H1 (cell line): ENCODE data around the gene CBARP. TPM values are rescaled to one million over a fixed set of nuclear protein-coding genes. Genes with fewer than 3 reads are reported as not detected.

Experiments used
- CTCF ChIA-PET: fragments of 300-600 bp; sonication (Branson Sonifier 250); formaldehyde crosslinking; loops from one replicate; lab custom pipeline; 2021; ENCODE audit not compliant: partially characterized antibody; lab: Charles Lee
- POLR2A ChIA-PET: fragments of 300-600 bp; sonication (Branson Sonifier 250); formaldehyde crosslinking; loops from one replicate; lab custom pipeline; 2021; ENCODE audit warnings: inconsistent platforms; ENCODE audit not compliant: partially characterized antibody; lab: Charles Lee
- DNase-seq, 2 experiments: peaks; one replicate each; pipeline versions ENCODE4 v3.0.0 to v3.0.0-alpha.2; 2010 to 2022; ENCODE audit warnings: low spot score in 2 of 2, low read depth in 1 of 2, mixed read lengths in 1 of 2
- FAIRE-seq: peaks from 2 replicates; lab custom pipeline; 2011; peaks lifted over from hg19 to GRCh38; lab: Jason Lieb, UNC
- H2AFZ ChIP-seq: 2 replicates; pipeline ENCODE4 v1.8.1; 2012; ENCODE audit warnings: low read length, inconsistent platforms
- H2AK5ac ChIP-seq: 2 replicates; pipeline ENCODE4 v1.6.1; 2013; ENCODE audit warnings: low read depth, low read length
- H2BK120ac ChIP-seq: replicated peaks from 2 replicates; pipeline ENCODE3; 2013; ENCODE audit warnings: low read depth, low read length, inconsistent platforms
- H2BK12ac ChIP-seq: 2 replicates; pipeline ENCODE4 v1.6.1; 2013; ENCODE audit warnings: low read depth, low read length
- H2BK15ac ChIP-seq: 2 replicates; pipeline ENCODE4 v1.6.1; 2013; ENCODE audit warnings: low read length
- H2BK20ac ChIP-seq: 2 replicates; pipeline ENCODE4 v1.6.1; 2013; ENCODE audit warnings: low read length
- H2BK5ac ChIP-seq: 2 replicates; pipeline ENCODE4 v1.6.1; 2013; ENCODE audit warnings: low read depth, low read length
- H3K14ac ChIP-seq: 2 replicates; pipeline ENCODE4 v1.6.1; 2013; ENCODE audit warnings: inconsistent platforms; ENCODE audit not compliant: insufficient read length
- H3K18ac ChIP-seq: 2 replicates; pipeline ENCODE4 v1.6.1; 2013; ENCODE audit warnings: low read length; ENCODE audit errors: extremely low read depth
- H3K23ac ChIP-seq: 2 replicates; pipeline ENCODE4 v1.6.1; 2013; ENCODE audit warnings: inconsistent platforms; ENCODE audit not compliant: insufficient read length
- H3K23me2 ChIP-seq: 2 replicates; pipeline ENCODE4 v1.6.1; 2013; ENCODE audit warnings: low read depth, low read length
- H3K27ac ChIP-seq: 2 replicates; pipeline ENCODE4 v1.6.1; 2011; ENCODE audit warnings: low read depth, low read length, inconsistent platforms
- H3K27me3 ChIP-seq, 4 experiments: replicated peaks in 1 of 4; 1 replicate in 1 of 4; 2 replicates in 3 of 4; pipeline versions ENCODE4 v1.6.1 to v1.8.1; 2011 to 2013; ENCODE audit warnings: low read length in 3 of 4, mild to moderate bottlenecking in 3 of 4, inconsistent platforms in 2 of 4, mixed read lengths in 2 of 4, moderate library complexity in 1 of 4; ENCODE audit not compliant: control insufficient read depth in 3 of 4, insufficient read depth in 3 of 4; ENCODE audit errors: extremely low read depth in 1 of 4
- H3K36me3 ChIP-seq, 4 experiments: 2 replicates each; pipeline versions ENCODE4 v1.6.1 to v1.8.1; 2011 to 2013; ENCODE audit warnings: mild to moderate bottlenecking in 4 of 4, low read length in 3 of 4, moderate library complexity in 2 of 4, control low read depth in 1 of 4, inconsistent platforms in 1 of 4; ENCODE audit not compliant: insufficient read depth in 4 of 4, control insufficient read depth in 2 of 4
- H3K4ac ChIP-seq: replicated peaks from 2 replicates; pipeline ENCODE3; 2013; ENCODE audit warnings: low read length, low read depth, mixed read lengths, inconsistent platforms; ENCODE audit not compliant: insufficient read length
- H3K4me1 ChIP-seq, 4 experiments: replicated peaks in 1 of 4; 1 replicate in 1 of 4; 2 replicates in 3 of 4; pipeline versions ENCODE4 v1.6.1 to v1.8.1; 2011 to 2013; ENCODE audit warnings: low read length in 3 of 4, inconsistent platforms in 2 of 4, mixed read lengths in 1 of 4; ENCODE audit not compliant: insufficient read depth in 4 of 4, control insufficient read depth in 3 of 4
- H3K4me2 ChIP-seq, 2 experiments: 2 replicates each; pipeline versions ENCODE4 v1.6.1 to v1.8.1; 2011 to 2013; ENCODE audit warnings: low read depth in 2 of 2, low read length in 2 of 2, control low read depth in 1 of 2, inconsistent platforms in 1 of 2, mild to moderate bottlenecking in 1 of 2; ENCODE audit not compliant: insufficient read depth in 1 of 2
- H3K4me3 ChIP-seq, 4 experiments: fragments of 200-600, 300-600 bp in 1 of 4; sonication (generic), shearing (Covaris generic), sonication (Bioruptor Twin) in 1 of 4; 2 replicates each; pipeline versions ENCODE4 v1.5.1 to v1.8.1; 2011 to 2016; ENCODE audit warnings: low read length in 4 of 4, low read depth in 3 of 4, control low read depth in 2 of 4, inconsistent platforms in 2 of 4, mild to moderate bottlenecking in 2 of 4, mixed read lengths in 1 of 4, moderate library complexity in 1 of 4; ENCODE audit not compliant: insufficient read depth in 2 of 4; ENCODE audit errors: extremely low read depth in 1 of 4
- H3K56ac ChIP-seq: replicated peaks from 2 replicates; pipeline ENCODE3; 2013; ENCODE audit warnings: low read depth, mild to moderate bottlenecking, mixed read lengths, low read length, inconsistent platforms; ENCODE audit not compliant: insufficient read length
- H3K79me1 ChIP-seq: 2 replicates; pipeline ENCODE4 v1.6.1; 2013; ENCODE audit warnings: low read depth, low read length, control low read depth
- H3K79me2 ChIP-seq, 2 experiments: 2 replicates each; pipeline versions ENCODE4 v1.6.1 to v1.8.1; 2012 to 2013; ENCODE audit warnings: low read length in 2 of 2, mild to moderate bottlenecking in 2 of 2, inconsistent platforms in 1 of 2; ENCODE audit not compliant: insufficient read depth in 2 of 2, control insufficient read depth in 1 of 2
- H3K9ac ChIP-seq, 4 experiments: replicated peaks in 1 of 4; 1 replicate in 1 of 4; 2 replicates in 3 of 4; pipeline versions ENCODE4 v1.6.1 to v1.8.1; 2011 to 2013; ENCODE audit warnings: low read depth in 3 of 4, low read length in 3 of 4, control low read depth in 2 of 4, mild to moderate bottlenecking in 2 of 4, moderate library complexity in 2 of 4, inconsistent platforms in 1 of 4; ENCODE audit errors: extremely low read depth in 1 of 4
- H3K9me3 ChIP-seq, 2 experiments: 2 replicates each; pipeline versions ENCODE4 v1.6.1 to v1.8.1; 2012 to 2013; ENCODE audit warnings: mild to moderate bottlenecking in 2 of 2, moderate library complexity in 2 of 2, control low read depth in 1 of 2, inconsistent platforms in 1 of 2, low read depth in 1 of 2, low read length in 1 of 2, mixed read lengths in 1 of 2; ENCODE audit not compliant: insufficient read depth in 2 of 2
- H4K20me1 ChIP-seq, 2 experiments: replicated peaks in 1 of 2; 2 replicates each; pipeline versions ENCODE3 to v1.8.1; 2011 to 2013; ENCODE audit warnings: inconsistent platforms in 2 of 2, low read length in 2 of 2, mild to moderate bottlenecking in 1 of 2; ENCODE audit not compliant: insufficient read depth in 2 of 2, control insufficient read depth in 1 of 2
- H4K5ac ChIP-seq: 2 replicates; pipeline ENCODE4 v1.6.1; 2013; ENCODE audit warnings: low read length, low read depth, mixed read lengths, inconsistent platforms; ENCODE audit not compliant: insufficient read length
- H4K8ac ChIP-seq: 2 replicates; pipeline ENCODE4 v1.8.0; 2013; ENCODE audit warnings: mild to moderate bottlenecking, moderate library complexity, low read length, inconsistent platforms; ENCODE audit not compliant: insufficient read depth; ENCODE audit errors: extremely low read depth
- H4K91ac ChIP-seq: replicated peaks from 2 replicates; pipeline ENCODE3; 2013; ENCODE audit warnings: low read length, mixed read lengths, inconsistent platforms; ENCODE audit not compliant: insufficient read length
- CTBP2 ChIP-seq: IDR thresholded peaks from 2 replicates; pipeline ENCODE4 v1.7.0; 2011; ENCODE audit warnings: borderline replicate concordance, mild to moderate bottlenecking, moderate library complexity, mixed read lengths, low read length; ENCODE audit not compliant: insufficient read depth, insufficient read length
- EGR1 ChIP-seq: IDR thresholded peaks from 2 replicates; pipeline ENCODE4 v1.6.1; 2011; ENCODE audit warnings: low read depth, low read length, borderline replicate concordance
- EP300 ChIP-seq, 2 experiments: IDR thresholded peaks; 1 replicate in 1 of 2; 2 replicates in 1 of 2; pipeline ENCODE4 v1.6.1; 2011 to 2012; ENCODE audit warnings: low read depth in 2 of 2, low read length in 2 of 2, mild to moderate bottlenecking in 2 of 2, borderline replicate concordance in 1 of 2, inconsistent platforms in 1 of 2, moderate library complexity in 1 of 2
- POLR2A ChIP-seq, 2 experiments: IDR thresholded peaks; 1 replicate in 1 of 2; 2 replicates in 1 of 2; pipeline ENCODE4 v1.6.1; 2011; ENCODE audit warnings: low read depth in 2 of 2, low read length in 2 of 2, mild to moderate bottlenecking in 2 of 2; ENCODE audit errors: control extremely low read depth in 1 of 2
- SP1 ChIP-seq: IDR thresholded peaks from 2 replicates; pipeline ENCODE4 v1.6.1; 2011; ENCODE audit warnings: low read depth, low read length
- SRF ChIP-seq: IDR thresholded peaks from 2 replicates; pipeline ENCODE4 v1.6.1; 2011; ENCODE audit warnings: mild to moderate bottlenecking, low read depth, low read length, moderate library complexity
- TAF7 ChIP-seq: optimal IDR thresholded peaks from 2 replicates; pipeline ENCODE3; 2011; ENCODE audit warnings: low read depth, mild to moderate bottlenecking, inconsistent platforms, low read length, moderate library complexity, borderline replicate concordance
- TEAD4 ChIP-seq: IDR thresholded peaks from 2 replicates; pipeline ENCODE4 v1.6.1; 2012; ENCODE audit warnings: low read depth, low read length, inconsistent platforms, mixed read lengths
- WGBS, 2 experiments: shearing (Covaris generic) in 1 of 2; methylation state at CpG; one replicate each; pipeline versions ENCODE4 v1.1.6 to v1.1.7; 2013 to 2015; ENCODE audit warnings: low lambda C conversion rate in 2 of 2, mixed read lengths in 2 of 2, inconsistent platforms in 1 of 2, low coverage in 1 of 2, missing lambda C conversion rate in 1 of 2; ENCODE audit not compliant: insufficient replicate concordance in 2 of 2, insufficient coverage in 1 of 2, insufficient read length in 1 of 2; ENCODE audit errors: extremely low coverage in 1 of 2, missing lambda C conversion rate in 1 of 2; 5-methylcytosine and 5-hydroxymethylcytosine counted together
- polyA plus RNA-seq, 7 experiments: library from polyadenylated mRNA; depleted of rRNA in 3 of 7; stranded (reverse) in 5 of 7; unstranded in 2 of 7; fragments of >200 nt in 5 of 7; fragments of 200-250 nt in 2 of 7; gene quantifications; 1 replicate in 5 of 7; 2 replicates in 1 of 7; 4 replicates in 1 of 7; pipeline versions ENCODE4 v1.2.1 to v1.2.3, GENCODE V29; 2011 to 2013; ENCODE audit warnings: missing spikeins in 2 of 7, mixed read lengths in 2 of 7
- total RNA-seq: library from RNA; stranded (reverse); fragmentation: NEBNext Ultra II Directional; extraction: Animal tissue kit (Norgen Biotek cat#: 25700); gene quantifications from 2 replicates; pipeline ENCODE4 v1.2.1, GENCODE V29; 2021
- TF ChIP-seq, protein P1 (sequence below), 3 experiments: IDR thresholded peaks; 1 replicate in 2 of 3; 2 replicates in 1 of 3; pipeline versions ENCODE4 v1.5.1 to v1.6.1; 2011; ENCODE audit warnings: low read length in 3 of 3, mild to moderate bottlenecking in 3 of 3, inconsistent platforms in 2 of 3, low read depth in 1 of 3, moderate library complexity in 1 of 3; ENCODE audit not compliant: insufficient read depth in 1 of 3; ENCODE audit errors: control extremely low read depth in 1 of 3

The CBARP gene
- total and polyA plus RNA-seq, 2 of the 8 experiments (the other 6 are each of a cell fraction or from before 2014, with no cell fraction given) = 4.9 to 14.7 TPM

DNA sequence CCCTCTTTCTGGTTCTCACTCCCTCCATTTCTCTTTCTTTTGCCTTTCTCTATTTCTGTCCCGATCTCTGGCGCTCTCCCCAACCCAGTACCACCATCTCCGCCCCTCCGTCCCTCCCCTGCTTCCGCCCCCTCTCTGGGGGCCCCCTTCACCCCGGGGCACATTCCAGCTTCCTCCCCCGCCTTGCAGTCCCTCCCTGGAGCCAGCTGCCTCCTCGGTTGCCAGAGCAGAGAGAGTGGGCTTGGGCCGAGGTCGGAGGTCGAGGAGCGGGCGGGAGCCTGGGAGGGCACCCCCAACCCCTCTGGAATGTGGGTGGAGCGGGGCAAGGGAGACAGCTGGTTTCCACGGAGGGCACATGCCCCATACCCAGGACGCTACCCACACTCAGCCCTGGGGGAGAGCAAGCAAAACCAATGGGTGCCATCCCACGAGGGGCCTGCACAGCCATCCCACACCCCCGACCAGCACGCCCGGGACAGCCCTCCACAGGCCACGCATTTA lies 24.9 kb upstream of the CBARP start:
- Histone ChIP-seq H2BK15ac (no peak overlapping the region; the same call in 1 of the 2 replicates), H4K5ac (no peak overlapping the region), H2AK5ac (no peak overlapping the region), H4K91ac (peak overlapping the region; percentile 85), H4K8ac (no peak overlapping the region; the same call in 1 of the 2 replicates), H3K9ac (no peak overlapping the region; a peak in 2 of 7 replicates), H2BK120ac (no peak overlapping the region), H3K9me3 (no peaks in the 10 kb centered on the region), H3K56ac (peak overlapping the region; percentile 59), H3K4ac (peak overlapping the region; percentile 44), H3K14ac (no peak overlapping the region), H3K4me1 (peaks cover 0 to 65% (median 42%) of the 10 kb centered on the region in 4 experiments; a peak in 6 of 7 replicates), H3K27ac (no peak overlapping the region), H2AFZ (no peak overlapping the region), H2BK12ac (peak overlapping the region; percentile 96; the same call in 1 of the 2 replicates), H3K4me2 (peak overlapping the region; percentile 83 to 94), H3K4me3 (peak overlapping the region in 3 of 4 experiments; percentile 5 to 77 (median 55); a peak in 5 of 8 replicates), H2BK5ac (peak overlapping the region; percentile 88; the same call in 1 of the 2 replicates), H4K20me1 (peaks cover 2 to 9% of the 10 kb centered on the region in 2 experiments), H3K79me2 (no peaks in the 10 kb centered on the region), H3K79me1 (no peaks in the 10 kb centered on the region), H2BK20ac (0 out of 2 replicates have a peak overlapping the region, but pooled peaks have one; percentile 43), H3K18ac (peak overlapping the region; percentile 32; the same call in 1 of the 2 replicates), H3K36me3 (peaks cover 0 to 8% (median 0%) of the 10 kb centered on the region in 4 experiments; a peak in 2 of 8 replicates), H3K27me3 (peaks cover 0 to 7% (median 4%) of the 10 kb centered on the region in 4 experiments; a peak in 4 of 7 replicates), H3K23me2 (peaks cover 32% of the 10 kb centered on the region; the same call in 1 of the 2 replicates), H3K23ac (no peak overlapping the region)
- FAIRE-seq (no peak), DNase-seq (no peak)
- WGBS, 2 experiments = 67% methylated on average over 6 of the region's 21 CpGs; no CpG with 5 or more reads in 1 of the 2 experiments
- POLR2A ChIA-PET = interaction anchor here (1.0 to 19.4 kb wide), 5 partner anchors 8 to 62 kb away, joined by 3 to 456 read pairs (median 331); partner anchors contain the start of genes ATP5F1D, CBARP, FAM174C and MIDN
- CTCF ChIA-PET = interaction anchor here (0.8 to 15.9 kb wide), 6 partner anchors 9 to 237 kb away, joined by 3 to 212 read pairs (median 3); partner anchors contain the start of genes ATP5F1D and CNN2
- TF ChIP-seq SP1 (peak; percentile 64; the same call in 1 of the 2 replicates), TAF7 (peak; percentile 29), POLR2A (IDR thresholded peaks at IDR 0.05; ENCODE audit: control extremely low read depth in 1 of 2, low read depth in 2 of 2, low read length in 2 of 2) (peak in 1 of 2 experiments; percentile 53; a peak in 1 of 3 replicates), EP300 (IDR thresholded peaks at IDR 0.05; ENCODE audit: borderline replicate concordance in 1 of 2, low read depth in 2 of 2, low read length in 2 of 2) (peak in 1 of 2 experiments; percentile 31; a peak in 1 of 3 replicates), CTBP2 (peak; percentile 41), SRF (no peak), EGR1 (peak; percentile 97), TEAD4 (peak; percentile 87)
- TF ChIP-seq, protein P1, sequence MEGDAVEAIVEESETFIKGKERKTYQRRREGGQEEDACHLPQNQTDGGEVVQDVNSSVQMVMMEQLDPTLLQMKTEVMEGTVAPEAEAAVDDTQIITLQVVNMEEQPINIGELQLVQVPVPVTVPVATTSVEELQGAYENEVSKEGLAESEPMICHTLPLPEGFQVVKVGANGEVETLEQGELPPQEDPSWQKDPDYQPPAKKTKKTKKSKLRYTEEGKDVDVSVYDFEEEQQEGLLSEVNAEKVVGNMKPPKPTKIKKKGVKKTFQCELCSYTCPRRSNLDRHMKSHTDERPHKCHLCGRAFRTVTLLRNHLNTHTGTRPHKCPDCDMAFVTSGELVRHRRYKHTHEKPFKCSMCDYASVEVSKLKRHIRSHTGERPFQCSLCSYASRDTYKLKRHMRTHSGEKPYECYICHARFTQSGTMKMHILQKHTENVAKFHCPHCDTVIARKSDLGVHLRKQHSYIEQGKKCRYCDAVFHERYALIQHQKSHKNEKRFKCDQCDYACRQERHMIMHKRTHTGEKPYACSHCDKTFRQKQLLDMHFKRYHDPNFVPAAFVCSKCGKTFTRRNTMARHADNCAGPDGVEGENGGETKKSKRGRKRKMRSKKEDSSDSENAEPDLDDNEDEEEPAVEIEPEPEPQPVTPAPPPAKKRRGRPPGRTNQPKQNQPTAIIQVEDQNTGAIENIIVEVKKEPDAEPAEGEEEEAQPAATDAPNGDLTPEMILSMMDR (IDR thresholded peaks at IDR 0.05; ENCODE audit: control extremely low read depth in 1 of 3, insufficient read depth in 1 of 3, low read depth in 1 of 3, low read length in 3 of 3) = no peak
